H1 (cell line): ENCODE data around the gene DDT. TPM values are rescaled to one million over a fixed set of nuclear protein-coding genes. Genes with fewer than 3 reads are reported as not detected.
"Not testable (repeated sequence)": the region's sequence is repeated elsewhere in the genome, so short reads cannot be mapped to it uniquely, and the experiment has no call there.

ENCODE experiments used
- CTCF ChIA-PET: fragments of 300-600 bp; sonication (Branson Sonifier 250); formaldehyde crosslinking; loops from one replicate; lab custom pipeline; 2021; ENCODE audit not compliant: partially characterized antibody; lab: Charles Lee
- POLR2A ChIA-PET: fragments of 300-600 bp; sonication (Branson Sonifier 250); formaldehyde crosslinking; loops from one replicate; lab custom pipeline; 2021; ENCODE audit warnings: inconsistent platforms; ENCODE audit not compliant: partially characterized antibody; lab: Charles Lee
- DNase-seq, 2 experiments: peaks; one replicate each; pipeline versions ENCODE4 v3.0.0 to v3.0.0-alpha.2; 2010 to 2022; ENCODE audit warnings: low spot score in 2 of 2, low read depth in 1 of 2, mixed read lengths in 1 of 2
- FAIRE-seq: peaks from 2 replicates; lab custom pipeline; 2011; peaks lifted over from hg19 to GRCh38; lab: Jason Lieb, UNC
- H2AFZ ChIP-seq: 2 replicates; pipeline ENCODE4 v1.8.1; 2012; ENCODE audit warnings: low read length, inconsistent platforms
- H2AK5ac ChIP-seq: 2 replicates; pipeline ENCODE4 v1.6.1; 2013; ENCODE audit warnings: low read depth, low read length
- H2BK120ac ChIP-seq: replicated peaks from 2 replicates; pipeline ENCODE3; 2013; ENCODE audit warnings: low read depth, low read length, inconsistent platforms
- H2BK12ac ChIP-seq: 2 replicates; pipeline ENCODE4 v1.6.1; 2013; ENCODE audit warnings: low read depth, low read length
- H2BK15ac ChIP-seq: 2 replicates; pipeline ENCODE4 v1.6.1; 2013; ENCODE audit warnings: low read length
- H2BK20ac ChIP-seq: 2 replicates; pipeline ENCODE4 v1.6.1; 2013; ENCODE audit warnings: low read length
- H2BK5ac ChIP-seq: 2 replicates; pipeline ENCODE4 v1.6.1; 2013; ENCODE audit warnings: low read depth, low read length
- H3K14ac ChIP-seq: 2 replicates; pipeline ENCODE4 v1.6.1; 2013; ENCODE audit warnings: inconsistent platforms; ENCODE audit not compliant: insufficient read length
- H3K18ac ChIP-seq: 2 replicates; pipeline ENCODE4 v1.6.1; 2013; ENCODE audit warnings: low read length; ENCODE audit errors: extremely low read depth
- H3K23ac ChIP-seq: 2 replicates; pipeline ENCODE4 v1.6.1; 2013; ENCODE audit warnings: inconsistent platforms; ENCODE audit not compliant: insufficient read length
- H3K23me2 ChIP-seq: 2 replicates; pipeline ENCODE4 v1.6.1; 2013; ENCODE audit warnings: low read depth, low read length
- H3K27ac ChIP-seq: 2 replicates; pipeline ENCODE4 v1.6.1; 2011; ENCODE audit warnings: low read depth, low read length, inconsistent platforms
- H3K27me3 ChIP-seq, 4 experiments: replicated peaks in 1 of 4; 1 replicate in 1 of 4; 2 replicates in 3 of 4; pipeline versions ENCODE4 v1.6.1 to v1.8.1; 2011 to 2013; ENCODE audit warnings: low read length in 3 of 4, mild to moderate bottlenecking in 3 of 4, inconsistent platforms in 2 of 4, mixed read lengths in 2 of 4, moderate library complexity in 1 of 4; ENCODE audit not compliant: control insufficient read depth in 3 of 4, insufficient read depth in 3 of 4; ENCODE audit errors: extremely low read depth in 1 of 4
- H3K36me3 ChIP-seq, 4 experiments: 2 replicates each; pipeline versions ENCODE4 v1.6.1 to v1.8.1; 2011 to 2013; ENCODE audit warnings: mild to moderate bottlenecking in 4 of 4, low read length in 3 of 4, moderate library complexity in 2 of 4, control low read depth in 1 of 4, inconsistent platforms in 1 of 4; ENCODE audit not compliant: insufficient read depth in 4 of 4, control insufficient read depth in 2 of 4
- H3K4ac ChIP-seq: replicated peaks from 2 replicates; pipeline ENCODE3; 2013; ENCODE audit warnings: low read length, low read depth, mixed read lengths, inconsistent platforms; ENCODE audit not compliant: insufficient read length
- H3K4me1 ChIP-seq, 4 experiments: replicated peaks in 1 of 4; 1 replicate in 1 of 4; 2 replicates in 3 of 4; pipeline versions ENCODE4 v1.6.1 to v1.8.1; 2011 to 2013; ENCODE audit warnings: low read length in 3 of 4, inconsistent platforms in 2 of 4, mixed read lengths in 1 of 4; ENCODE audit not compliant: insufficient read depth in 4 of 4, control insufficient read depth in 3 of 4
- H3K4me2 ChIP-seq, 2 experiments: 2 replicates each; pipeline versions ENCODE4 v1.6.1 to v1.8.1; 2011 to 2013; ENCODE audit warnings: low read depth in 2 of 2, low read length in 2 of 2, control low read depth in 1 of 2, inconsistent platforms in 1 of 2, mild to moderate bottlenecking in 1 of 2; ENCODE audit not compliant: insufficient read depth in 1 of 2
- H3K4me3 ChIP-seq, 4 experiments: fragments of 200-600, 300-600 bp in 1 of 4; sonication (generic), shearing (Covaris generic), sonication (Bioruptor Twin) in 1 of 4; 2 replicates each; pipeline versions ENCODE4 v1.5.1 to v1.8.1; 2011 to 2016; ENCODE audit warnings: low read length in 4 of 4, low read depth in 3 of 4, control low read depth in 2 of 4, inconsistent platforms in 2 of 4, mild to moderate bottlenecking in 2 of 4, mixed read lengths in 1 of 4, moderate library complexity in 1 of 4; ENCODE audit not compliant: insufficient read depth in 2 of 4; ENCODE audit errors: extremely low read depth in 1 of 4
- H3K56ac ChIP-seq: replicated peaks from 2 replicates; pipeline ENCODE3; 2013; ENCODE audit warnings: low read depth, mild to moderate bottlenecking, mixed read lengths, low read length, inconsistent platforms; ENCODE audit not compliant: insufficient read length
- H3K79me1 ChIP-seq: 2 replicates; pipeline ENCODE4 v1.6.1; 2013; ENCODE audit warnings: low read depth, low read length, control low read depth
- H3K79me2 ChIP-seq, 2 experiments: 2 replicates each; pipeline versions ENCODE4 v1.6.1 to v1.8.1; 2012 to 2013; ENCODE audit warnings: low read length in 2 of 2, mild to moderate bottlenecking in 2 of 2, inconsistent platforms in 1 of 2; ENCODE audit not compliant: insufficient read depth in 2 of 2, control insufficient read depth in 1 of 2
- H3K9ac ChIP-seq, 4 experiments: replicated peaks in 1 of 4; 1 replicate in 1 of 4; 2 replicates in 3 of 4; pipeline versions ENCODE4 v1.6.1 to v1.8.1; 2011 to 2013; ENCODE audit warnings: low read depth in 3 of 4, low read length in 3 of 4, control low read depth in 2 of 4, mild to moderate bottlenecking in 2 of 4, moderate library complexity in 2 of 4, inconsistent platforms in 1 of 4; ENCODE audit errors: extremely low read depth in 1 of 4
- H3K9me3 ChIP-seq, 2 experiments: 2 replicates each; pipeline versions ENCODE4 v1.6.1 to v1.8.1; 2012 to 2013; ENCODE audit warnings: mild to moderate bottlenecking in 2 of 2, moderate library complexity in 2 of 2, control low read depth in 1 of 2, inconsistent platforms in 1 of 2, low read depth in 1 of 2, low read length in 1 of 2, mixed read lengths in 1 of 2; ENCODE audit not compliant: insufficient read depth in 2 of 2
- H4K20me1 ChIP-seq, 2 experiments: replicated peaks in 1 of 2; 2 replicates each; pipeline versions ENCODE3 to v1.8.1; 2011 to 2013; ENCODE audit warnings: inconsistent platforms in 2 of 2, low read length in 2 of 2, mild to moderate bottlenecking in 1 of 2; ENCODE audit not compliant: insufficient read depth in 2 of 2, control insufficient read depth in 1 of 2
- H4K5ac ChIP-seq: 2 replicates; pipeline ENCODE4 v1.6.1; 2013; ENCODE audit warnings: low read length, low read depth, mixed read lengths, inconsistent platforms; ENCODE audit not compliant: insufficient read length
- H4K8ac ChIP-seq: 2 replicates; pipeline ENCODE4 v1.8.0; 2013; ENCODE audit warnings: mild to moderate bottlenecking, moderate library complexity, low read length, inconsistent platforms; ENCODE audit not compliant: insufficient read depth; ENCODE audit errors: extremely low read depth
- H4K91ac ChIP-seq: replicated peaks from 2 replicates; pipeline ENCODE3; 2013; ENCODE audit warnings: low read length, mixed read lengths, inconsistent platforms; ENCODE audit not compliant: insufficient read length
- WGBS, 2 experiments: shearing (Covaris generic) in 1 of 2; methylation state at CpG; one replicate each; pipeline versions ENCODE4 v1.1.6 to v1.1.7; 2013 to 2015; ENCODE audit warnings: low lambda C conversion rate in 2 of 2, mixed read lengths in 2 of 2, inconsistent platforms in 1 of 2, low coverage in 1 of 2, missing lambda C conversion rate in 1 of 2; ENCODE audit not compliant: insufficient replicate concordance in 2 of 2, insufficient coverage in 1 of 2, insufficient read length in 1 of 2; ENCODE audit errors: extremely low coverage in 1 of 2, missing lambda C conversion rate in 1 of 2; 5-methylcytosine and 5-hydroxymethylcytosine counted together
- polyA plus RNA-seq, 7 experiments: library from polyadenylated mRNA; depleted of rRNA in 3 of 7; stranded (reverse) in 5 of 7; unstranded in 2 of 7; fragments of >200 nt in 5 of 7; fragments of 200-250 nt in 2 of 7; gene quantifications; 1 replicate in 5 of 7; 2 replicates in 1 of 7; 4 replicates in 1 of 7; pipeline versions ENCODE4 v1.2.1 to v1.2.3, GENCODE V29; 2011 to 2013; ENCODE audit warnings: missing spikeins in 2 of 7, mixed read lengths in 2 of 7
- total RNA-seq: library from RNA; stranded (reverse); fragmentation: NEBNext Ultra II Directional; extraction: Animal tissue kit (Norgen Biotek cat#: 25700); gene quantifications from 2 replicates; pipeline ENCODE4 v1.2.1, GENCODE V29; 2021

Gene DDT
- total and polyA plus RNA-seq, 2 of the 8 experiments (the other 6 are each of a cell fraction or from before 2014, with no cell fraction given): 106 to 341 TPM

GRCh38 chr22:23974836-23975352 is 653 bp upstream of the DDT start:
- H3K18ac ChIP-seq, H3K4me3 ChIP-seq, H2BK20ac ChIP-seq, H4K5ac ChIP-seq, H3K9me3 ChIP-seq, H2BK15ac ChIP-seq, H2BK120ac ChIP-seq, H4K91ac ChIP-seq, FAIRE-seq, POLR2A ChIA-PET, H2AFZ ChIP-seq, H3K14ac ChIP-seq, H3K9ac ChIP-seq, H3K79me1 ChIP-seq, H3K56ac ChIP-seq, H2BK12ac ChIP-seq, H4K8ac ChIP-seq, H2AK5ac ChIP-seq, H3K4me1 ChIP-seq, H3K4me2 ChIP-seq, H3K4ac ChIP-seq, H2BK5ac ChIP-seq, H3K27me3 ChIP-seq, H3K27ac ChIP-seq, H3K23me2 ChIP-seq, CTCF ChIA-PET, H3K23ac ChIP-seq: not testable (repeated sequence)
- H4K20me1 ChIP-seq: peaks cover 3 to 13% of the 10 kb centered on the region in 2 experiments
- DNase-seq: peak in 1 of 2 experiments; percentile 51
- peaks cover 5 to 19% (median 13%) of the 10 kb centered on the region in 4 experiments; a peak in 6 of 8 replicates for H3K36me3 ChIP-seq
- H3K79me2 ChIP-seq: peaks cover 0 to 11% of the 10 kb centered on the region in 2 experiments; a peak in 1 of 4 replicates
- 26% methylated on average over 6 of the region's 27 CpGs; no CpG with 5 or more reads in 1 of the 2 experiments for WGBS, 2 experiments

GRCh38 chr22:23971927-23972326 is 2.3 kb downstream of the DDT start:
- not testable (repeated sequence) for DNase-seq, H4K91ac ChIP-seq, H3K9ac ChIP-seq, H3K9me3 ChIP-seq, H2AK5ac ChIP-seq, H2BK5ac ChIP-seq, H3K14ac ChIP-seq, H3K23me2 ChIP-seq, H2BK120ac ChIP-seq, H3K23ac ChIP-seq, H3K56ac ChIP-seq, H2BK20ac ChIP-seq, H2AFZ ChIP-seq, H3K27ac ChIP-seq, H3K4me2 ChIP-seq, H3K18ac ChIP-seq, H2BK15ac ChIP-seq, H3K79me1 ChIP-seq, H4K5ac ChIP-seq, H3K27me3 ChIP-seq, H4K8ac ChIP-seq, H3K4me1 ChIP-seq, H2BK12ac ChIP-seq, H3K4me3 ChIP-seq, H3K4ac ChIP-seq
- POLR2A ChIA-PET: interaction anchor here (0.9 to 1.8 kb wide), 5 partner anchors 40 to 114 kb away, joined by 3 to 11 read pairs (median 5); partner anchors contain the start of gene SLC2A11
- FAIRE-seq: peak; percentile 50
- H4K20me1 ChIP-seq: peaks cover 9 to 18% of the 10 kb centered on the region in 2 experiments
- 97% methylated on average over 3 of the region's 3 CpGs; no CpG with 5 or more reads in 1 of the 2 experiments for WGBS, 2 experiments
- CTCF ChIA-PET: interaction anchor here (1.2 to 1.5 kb wide), 2 partner anchors 42 to 43 kb away, joined by 3 read pairs; no protein-coding TSS in a partner anchor
- H3K79me2 ChIP-seq: peaks cover 0 to 11% of the 10 kb centered on the region in 2 experiments; a peak in 1 of 4 replicates
- peaks cover 5 to 26% (median 17%) of the 10 kb centered on the region in 4 experiments; a peak in 7 of 8 replicates for H3K36me3 ChIP-seq
